Thymus (tissue), 11 donors: ENCODE measurements around the gene SRD5A2. TPM values are rescaled to one million over a fixed set of nuclear protein-coding genes. Genes with fewer than 3 reads are reported as not detected.

Experiments
- DNase-seq, 9 donors: peaks; one replicate each; pipeline ENCODE4 v3.0.0-alpha.2; 2013; ENCODE audit warnings: low spot score in 9 of 9, low read depth in 6 of 9, missing footprints in 1 of 9
- H3K27ac ChIP-seq, 2 donors: one replicate each; pipeline ENCODE4 v1.5.1; 2013; ENCODE audit warnings: control low read depth in 1 of 2, low read depth in 1 of 2, low read length in 1 of 2, mild to moderate bottlenecking in 1 of 2, moderate library complexity in 1 of 2
- H3K27me3 ChIP-seq, 2 donors: one replicate each; pipeline ENCODE4 v1.5.1; 2013; ENCODE audit warnings: low read length in 1 of 2; ENCODE audit not compliant: control insufficient read depth in 2 of 2, insufficient read depth in 1 of 2
- H3K36me3 ChIP-seq, 2 donors: one replicate each; pipeline ENCODE4 v1.5.1; 2013; ENCODE audit warnings: low read length in 1 of 2, mild to moderate bottlenecking in 1 of 2, moderate library complexity in 1 of 2; ENCODE audit not compliant: control insufficient read depth in 2 of 2, insufficient read depth in 2 of 2
- H3K4me1 ChIP-seq, 2 donors: one replicate each; pipeline ENCODE4 v1.5.1; 2013; ENCODE audit warnings: low read length in 2 of 2; ENCODE audit not compliant: control insufficient read depth in 2 of 2, insufficient read depth in 2 of 2
- H3K4me3 ChIP-seq, 2 donors: one replicate each; pipeline ENCODE4 v1.5.1; 2013; ENCODE audit warnings: low read length in 2 of 2, control low read depth in 1 of 2, mild to moderate bottlenecking in 1 of 2
- H3K9me3 ChIP-seq, 2 donors: one replicate each; pipeline ENCODE4 v1.5.1; 2013; ENCODE audit warnings: low read length in 1 of 2, mild to moderate bottlenecking in 1 of 2; ENCODE audit not compliant: control insufficient read depth in 2 of 2, insufficient read depth in 1 of 2
- WGBS: extraction: QIAGEN DNeasy Blood & Tissue Kit; methylation state at CpG from one replicate; pipeline ENCODE4 v1.1.7; 2013; 5-methylcytosine and 5-hydroxymethylcytosine counted together
- polyA plus RNA-seq: library from polyadenylated mRNA; stranded (reverse); fragments of 200-250 nt; gene quantifications from one replicate; pipeline ENCODE4 v1.2.3, GENCODE V29; 2013
- total RNA-seq: library from RNA; stranded (reverse); fragments of 120-200 nt; gene quantifications from one replicate; pipeline ENCODE4 v1.2.4, GENCODE V29; 2013
- donor health status: healthy.

Gene SRD5A2
- total and polyA plus RNA-seq, 2 donors: 0.07 to 0.28 TPM

DNA sequence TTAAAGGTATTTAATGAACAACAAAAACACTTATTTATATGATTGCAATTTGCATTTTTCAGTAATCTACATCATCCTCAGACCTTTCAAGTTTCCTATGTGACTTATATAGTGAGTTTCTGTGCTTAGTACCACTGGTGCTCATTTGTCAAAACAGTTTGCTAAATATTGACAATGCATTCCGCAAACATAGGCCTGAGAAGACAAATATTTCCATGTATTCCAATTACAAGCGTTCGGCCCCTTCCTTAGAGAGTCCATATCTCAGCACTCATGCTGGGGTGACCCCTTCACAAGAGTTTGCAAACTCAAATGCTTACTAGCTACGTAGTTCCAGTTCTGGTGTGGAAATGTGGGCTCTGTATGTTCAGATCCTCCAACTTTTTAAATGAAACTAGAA, 56.1 kb downstream of the SRD5A2 start:
- DNase-seq: no peak
- Histone ChIP-seq H3K36me3 (no peaks in the 10 kb centered on the region), H3K4me1 (no peaks in the 10 kb centered on the region), H3K27ac (no peak overlapping the region), H3K4me3 (no peak overlapping the region), H3K27me3 (no peaks in the 10 kb centered on the region), H3K9me3 (no peaks in the 10 kb centered on the region)
- 94% methylated on average over 4 of the region's 4 CpGs for WGBS

DNA sequence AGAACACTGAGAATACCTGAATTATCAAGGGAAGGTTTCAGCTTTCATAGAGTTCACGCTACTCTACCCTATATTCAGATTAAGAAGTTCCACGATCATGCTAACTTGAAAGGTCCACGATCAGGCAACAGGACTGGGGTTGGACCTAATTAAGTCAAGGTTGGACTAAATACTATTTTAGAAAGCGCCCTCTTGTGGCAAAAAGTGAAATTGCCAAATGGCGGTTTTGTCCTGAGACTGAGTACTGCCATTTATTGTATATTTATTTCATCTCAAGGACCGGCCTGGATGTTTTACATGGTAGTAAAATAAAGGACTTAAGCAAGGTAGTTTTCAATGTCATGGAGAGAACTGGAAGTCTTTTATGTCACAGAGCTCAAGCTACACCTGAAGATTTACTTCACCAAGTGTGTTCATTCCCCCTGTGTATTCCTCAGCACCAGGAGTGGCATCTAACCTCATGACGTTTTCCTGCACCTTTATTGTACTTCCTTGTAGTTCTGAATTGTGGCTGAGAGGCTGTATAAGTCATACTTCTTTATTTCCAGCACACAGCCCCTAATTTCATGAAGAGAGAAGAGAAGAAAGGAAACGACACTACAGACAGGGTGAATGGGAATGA, 56.8 kb downstream of the SRD5A2 start:
- no peaks in the 10 kb centered on the region for H3K36me3 ChIP-seq
- H3K4me3 ChIP-seq: no peak overlapping the region
- peak; percentile 0 to 55 (median 19) for DNase-seq
- no peak overlapping the region for H3K27ac ChIP-seq
- H3K27me3 ChIP-seq: no peaks in the 10 kb centered on the region
- H3K9me3 ChIP-seq: no peaks in the 10 kb centered on the region
- WGBS: 23% methylated on average over 8 of the region's 8 CpGs
- H3K4me1 ChIP-seq: no peaks in the 10 kb centered on the region

DNA sequence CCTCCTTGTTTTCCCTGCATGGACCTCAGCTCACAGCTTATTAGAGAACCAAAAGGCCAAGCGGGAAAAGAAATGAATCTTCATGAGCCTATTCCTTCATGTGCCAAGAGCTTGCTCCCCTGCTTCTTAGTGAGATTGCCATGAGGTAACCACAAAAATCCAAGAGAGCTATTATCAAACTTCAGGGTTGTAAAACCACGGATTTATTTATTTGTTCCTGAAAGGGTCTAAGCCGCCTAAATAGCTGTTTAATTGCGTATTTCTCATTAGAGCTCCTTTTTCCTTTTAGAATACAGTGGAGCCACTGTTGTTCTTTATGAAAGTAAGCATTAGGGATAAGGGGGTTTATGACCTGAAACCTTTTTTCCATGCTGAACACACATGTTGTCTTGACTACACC, 58.0 kb downstream of the SRD5A2 start:
- Histone ChIP-seq H3K27me3 (no peaks in the 10 kb centered on the region), H3K4me1 (no peaks in the 10 kb centered on the region), H3K9me3 (no peaks in the 10 kb centered on the region), H3K4me3 (no peak overlapping the region), H3K36me3 (no peaks in the 10 kb centered on the region), H3K27ac (no peak overlapping the region)
- DNase-seq: no peak
- WGBS: 93% methylated on average over 4 of the region's 4 CpGs

DNA sequence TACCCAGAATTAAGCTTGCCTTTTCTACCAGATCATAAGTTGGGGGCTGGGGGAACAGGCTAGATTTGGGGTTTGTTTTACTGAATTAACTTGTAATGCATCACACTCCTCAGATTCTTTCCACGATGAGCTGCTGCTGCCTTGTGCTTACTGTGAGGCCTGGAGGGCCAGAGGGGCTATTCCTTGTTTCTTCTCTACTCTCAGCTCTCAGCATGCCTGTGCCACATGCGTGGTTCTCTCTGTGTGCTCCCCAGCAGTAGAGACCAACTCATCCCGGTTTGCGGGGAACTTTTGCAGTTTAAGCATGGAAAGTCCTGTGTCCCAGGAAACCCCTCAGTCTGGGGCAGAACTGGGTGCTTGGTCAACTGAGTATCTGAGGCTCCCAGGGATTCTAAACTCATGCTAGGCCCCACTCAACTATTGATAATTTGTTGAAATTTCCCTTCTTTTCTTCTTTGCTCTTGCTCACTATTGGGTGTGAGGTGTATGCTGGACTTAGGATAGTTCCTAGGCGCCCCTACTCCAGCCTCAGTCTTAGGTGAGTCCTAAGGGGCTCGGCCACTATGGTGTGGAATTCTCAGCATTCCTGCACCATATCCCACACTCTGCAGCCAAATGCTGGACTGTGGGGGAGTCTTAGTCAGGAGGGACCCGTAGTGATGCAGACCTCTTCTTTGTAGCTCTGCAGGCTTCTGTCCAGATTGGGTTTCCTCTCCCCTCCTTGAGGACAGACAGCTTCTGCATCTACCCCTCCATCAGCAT, 63.1 kb downstream of the SRD5A2 start:
- Histone ChIP-seq H3K9me3 (no peaks in the 10 kb centered on the region), H3K4me1 (no peaks in the 10 kb centered on the region), H3K27me3 (no peaks in the 10 kb centered on the region), H3K27ac (no peak overlapping the region), H3K4me3 (no peak overlapping the region), H3K36me3 (no peaks in the 10 kb centered on the region)
- 90% methylated on average over 7 of the region's 7 CpGs for WGBS
- no peak for DNase-seq

DNA sequence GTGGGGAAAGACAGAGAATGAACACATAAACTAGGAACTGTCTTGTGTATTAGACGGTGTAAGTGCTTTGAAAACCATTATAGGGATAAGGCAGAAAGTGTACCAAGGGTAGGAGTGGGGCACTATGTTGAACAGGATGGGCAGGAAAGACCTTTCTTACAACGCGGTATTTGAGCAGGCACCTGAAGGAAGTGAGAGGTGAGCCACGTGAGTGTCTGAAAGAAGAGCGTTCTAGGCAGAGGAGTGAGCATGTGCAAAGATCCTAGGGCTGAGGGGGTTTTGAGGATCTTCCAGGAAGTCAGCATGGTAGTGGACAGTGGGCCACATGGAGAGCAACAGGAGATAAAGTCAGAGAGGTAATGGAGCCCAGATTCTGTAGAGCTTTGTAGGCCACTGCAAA, 65.2 kb downstream of the SRD5A2 start:
- 90% methylated on average over 5 of the region's 5 CpGs for WGBS
- no peak for DNase-seq
- Histone ChIP-seq H3K9me3 (no peaks in the 10 kb centered on the region), H3K4me1 (no peaks in the 10 kb centered on the region), H3K4me3 (no peak overlapping the region), H3K27ac (no peak overlapping the region), H3K27me3 (no peaks in the 10 kb centered on the region), H3K36me3 (no peaks in the 10 kb centered on the region)

DNA sequence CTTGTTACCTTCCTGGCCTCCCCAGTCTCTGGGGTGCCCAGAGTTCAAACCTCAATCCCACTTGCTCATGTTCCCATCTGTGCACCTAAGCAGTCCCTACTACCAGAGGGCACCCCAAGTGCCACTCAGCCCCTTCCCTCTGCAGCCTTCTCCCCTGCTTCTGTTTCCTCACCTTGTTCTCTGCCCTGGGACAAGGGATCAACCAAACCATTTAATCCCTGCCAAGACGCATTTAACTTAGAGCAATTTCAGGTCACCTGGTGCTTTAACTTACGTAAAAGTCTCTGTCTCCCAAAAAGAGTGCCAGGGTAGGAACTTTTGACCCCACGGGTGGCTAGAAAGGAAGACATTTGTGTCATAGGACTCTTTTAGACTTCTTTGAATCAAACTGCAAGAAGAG, 67.2 kb downstream of the SRD5A2 start:
- Histone ChIP-seq H3K27me3 (no peaks in the 10 kb centered on the region), H3K9me3 (no peaks in the 10 kb centered on the region), H3K4me3 (no peak overlapping the region), H3K27ac (no peak overlapping the region), H3K4me1 (no peaks in the 10 kb centered on the region), H3K36me3 (no peaks in the 10 kb centered on the region)
- DNase-seq: no peak
- WGBS: 95% methylated on average over 3 of the region's 3 CpGs

DNA sequence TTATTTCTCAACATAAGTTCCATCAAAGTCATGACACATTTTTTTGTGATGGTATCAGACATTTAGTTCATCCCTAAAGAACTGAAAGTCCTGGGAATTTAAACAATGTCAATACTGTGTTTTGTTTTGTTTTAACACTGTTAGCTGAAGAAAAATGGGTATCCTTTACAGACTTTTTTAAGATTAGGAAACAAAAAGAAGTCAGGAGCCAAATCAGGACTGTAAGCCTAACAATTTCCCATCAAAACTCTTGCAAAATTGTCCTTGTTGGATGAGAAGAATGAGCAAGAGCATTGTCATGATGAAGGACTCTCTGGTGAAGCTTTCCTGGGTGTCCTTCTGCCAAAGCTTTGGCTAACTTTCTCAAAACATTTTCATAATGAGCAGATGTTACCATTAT, 69.4 kb downstream of the SRD5A2 start:
- Histone ChIP-seq H3K4me3 (no peak overlapping the region), H3K27ac (no peak overlapping the region), H3K4me1 (no peaks in the 10 kb centered on the region), H3K9me3 (no peaks in the 10 kb centered on the region), H3K36me3 (no peaks in the 10 kb centered on the region), H3K27me3 (no peaks in the 10 kb centered on the region)
- DNase-seq: no peak

DNA sequence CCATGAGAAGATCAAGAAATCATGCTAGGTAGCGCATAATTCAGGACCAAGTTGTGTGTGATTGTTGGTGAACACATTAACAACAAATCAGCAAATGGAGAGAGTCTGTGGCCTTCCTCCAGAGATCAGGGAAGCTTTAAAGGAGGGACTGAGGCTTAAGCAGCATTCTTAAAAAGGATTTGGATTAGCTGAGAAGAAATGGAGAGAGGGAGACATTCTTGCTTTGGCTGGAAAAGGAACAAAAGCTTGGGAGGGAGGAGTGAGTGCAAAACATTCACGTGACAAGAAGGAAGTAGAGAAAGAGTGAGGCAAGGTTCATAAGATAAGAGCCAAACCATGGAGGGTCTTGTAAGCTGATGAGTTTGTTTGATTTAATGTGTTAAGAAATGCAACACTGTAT, 75.6 kb downstream of the SRD5A2 start:
- no peak for DNase-seq
- 66% methylated on average over 2 of the region's 2 CpGs for WGBS

DNA sequence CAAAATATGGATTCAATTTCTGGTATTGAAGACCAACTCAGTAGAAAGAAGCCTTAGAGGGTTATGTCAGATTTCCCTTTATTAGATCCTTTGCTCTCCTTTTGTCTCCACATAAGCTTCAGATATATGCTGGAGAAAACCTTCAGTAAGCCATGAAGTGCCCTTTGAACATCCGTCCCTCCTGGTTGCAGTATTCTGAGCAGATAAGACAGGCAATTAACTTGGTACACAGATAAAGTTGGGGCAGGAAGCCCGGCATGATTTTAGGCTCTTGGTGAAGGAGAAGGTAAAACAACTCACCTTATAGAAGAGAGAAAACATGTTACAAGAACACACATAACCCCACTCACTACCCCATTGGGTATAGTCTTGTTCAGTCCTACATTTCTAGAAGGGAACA, 76.4 kb downstream of the SRD5A2 start:
- Histone ChIP-seq H3K4me3 (no peak overlapping the region), H3K4me1 (no peaks in the 10 kb centered on the region), H3K9me3 (no peaks in the 10 kb centered on the region), H3K27me3 (no peaks in the 10 kb centered on the region), H3K36me3 (no peaks in the 10 kb centered on the region), H3K27ac (no peak overlapping the region)
- 94% methylated on average over 2 of the region's 2 CpGs for WGBS
- DNase-seq: no peak

More for the DNA sequence above, 75.6 kb downstream of the SRD5A2 start:
- Histone ChIP-seq H3K4me1 (no peaks in the 10 kb centered on the region), H3K36me3 (no peaks in the 10 kb centered on the region), H3K9me3 (no peaks in the 10 kb centered on the region), H3K27me3 (no peaks in the 10 kb centered on the region), H3K4me3 (no peak overlapping the region), H3K27ac (no peak overlapping the region)
